GM12873 (cell line): Measurements from ENCODE around the gene GPSM1.

Experiments
- CTCF ChIP-seq: IDR thresholded peaks from 2 replicates; pipeline ENCODE4 v1.5.1; 2012; ENCODE audit warnings: low read depth, mild to moderate bottlenecking, moderate library complexity, low read length, control low read depth; ENCODE audit not compliant: insufficient read depth; ENCODE audit errors: missing control alignments

Gene GPSM1

GRCh38 chr9:136327304-136327974 lies at the start of gene GPSM1:
Gene GPSM1 (plus strand): TSS chr9:136327539. CDS start chr9:136327696, 157 bp downstream.
- TF ChIP-seq CTCF: no peak

- peak; percentile 27 for TF ChIP-seq CTCF
These were observed 49.6 kb upstream of the GPSM1 start for GRCh38 chr9:136277746-136278145.

- no peak for TF ChIP-seq CTCF
These were observed 49.1 kb upstream of the GPSM1 start for GRCh38 chr9:136278221-136278620.

- no peak for TF ChIP-seq CTCF
These were observed 48.4 kb upstream of the GPSM1 start for GRCh38 chr9:136278894-136279293.

GRCh38 chr9:136279471-136279870 lies 47.9 kb upstream of the GPSM1 start:
- no peak for TF ChIP-seq CTCF

- no peak for TF ChIP-seq CTCF
These were observed 46.6 kb upstream of the GPSM1 start for GRCh38 chr9:136280535-136281315.

- no peak for TF ChIP-seq CTCF
These were observed 45.7 kb upstream of the GPSM1 start for GRCh38 chr9:136281421-136282271.
